Neural crest cell (in vitro differentiated cells): ENCODE results near the gene GLIPR2. TPM values are rescaled to one million over a fixed set of nuclear protein-coding genes. Genes with fewer than 3 reads are reported as not detected.
A peak's percentile ranks its signal among the peaks of the same experiment; 100 is the strongest.

Experiments used
- DNase-seq: peaks from one replicate; pipeline ENCODE4 v3.0.0; 2021; ENCODE audit warnings: low read depth, mixed read lengths, low spot score
- H3K27ac Mint-ChIP-seq: one replicate; pipeline ENCODE4 v1.8.0; 2021; ENCODE audit warnings: mild to moderate bottlenecking, mixed read lengths; ENCODE audit not compliant: unreplicated experiment
- H3K27me3 Mint-ChIP-seq: 2 replicates; pipeline ENCODE4 v1.8.0; 2021; ENCODE audit warnings: low read depth, mild to moderate bottlenecking, mixed read lengths
- H3K36me3 Mint-ChIP-seq: 2 replicates; pipeline ENCODE4 v1.8.0; 2021; ENCODE audit warnings: low read depth, mild to moderate bottlenecking, mixed read lengths
- H3K4me1 Mint-ChIP-seq: 2 replicates; pipeline ENCODE4 v1.8.0; 2021; ENCODE audit warnings: mixed read lengths
- H3K4me3 Mint-ChIP-seq: one replicate; pipeline ENCODE4 v1.8.0; 2021; ENCODE audit warnings: mild to moderate bottlenecking, mixed read lengths
- H3K9me3 Mint-ChIP-seq: 2 replicates; pipeline ENCODE4 v1.8.0; 2021; ENCODE audit warnings: mixed read lengths
- CTCF ChIP-seq: fragments of 200-600 bp; sonication (generic); conservative IDR thresholded peaks from 2 replicates; pipeline ENCODE4 v1.5.0; 2021; ENCODE audit warnings: antibody characterized with exemption, mild to moderate bottlenecking
- total RNA-seq: library from RNA; stranded (reverse); gene quantifications from 2 replicates; pipeline ENCODE4 v1.2.1, GENCODE V29; 2021

Gene GLIPR2
- total RNA-seq, 1 donor from 2014 or later = 24.2 TPM

GRCh38 chr9:36137392-36138004 is 965 bp downstream of the GLIPR2 start:
- Mint-ChIP-seq H3K9me3 (no peaks in the 10 kb centered on the region), H3K27me3 (peaks cover 51% of the 10 kb centered on the region), H3K4me1 (peaks cover 14% of the 10 kb centered on the region), H3K4me3 (peak overlapping the region; percentile 95), H3K27ac (peak overlapping the region; percentile 89), H3K36me3 (no peaks in the 10 kb centered on the region)
- no peak for DNase-seq
- TF ChIP-seq CTCF = no peak

- H3K4me3 Mint-ChIP-seq = peak overlapping the region; percentile 95
- no peak for TF ChIP-seq CTCF
- no peaks in the 10 kb centered on the region for H3K9me3 Mint-ChIP-seq
- H3K4me1 Mint-ChIP-seq = peaks cover 14% of the 10 kb centered on the region
- no peak overlapping the region for H3K27ac Mint-ChIP-seq
- DNase-seq = no peak
- peaks cover 45% of the 10 kb centered on the region for H3K27me3 Mint-ChIP-seq
- no peaks in the 10 kb centered on the region for H3K36me3 Mint-ChIP-seq
Measured at GRCh38 chr9:36138496-36138895, 2.0 kb downstream of the GLIPR2 start.

GRCh38 chr9:36138901-36139300 is 2.4 kb downstream of the GLIPR2 start:
- Mint-ChIP-seq H3K27me3 (peaks cover 41% of the 10 kb centered on the region), H3K4me3 (peak overlapping the region; percentile 95), H3K4me1 (peaks cover 14% of the 10 kb centered on the region), H3K9me3 (no peaks in the 10 kb centered on the region), H3K36me3 (no peaks in the 10 kb centered on the region), H3K27ac (no peak overlapping the region)
- no peak for DNase-seq
- no peak for TF ChIP-seq CTCF

GRCh38 chr9:36140086-36141084 is 3.9 kb downstream of the GLIPR2 start:
- no peak for DNase-seq
- Mint-ChIP-seq H3K9me3 (peaks cover 2% of the 10 kb centered on the region), H3K27me3 (peaks cover 26% of the 10 kb centered on the region)

GRCh38 chr9:36141288-36141687 is 4.8 kb downstream of the GLIPR2 start:
- Mint-ChIP-seq H3K4me1 (peaks cover 15% of the 10 kb centered on the region), H3K36me3 (peaks cover 14% of the 10 kb centered on the region), H3K9me3 (peaks cover 9% of the 10 kb centered on the region), H3K4me3 (no peak overlapping the region), H3K27me3 (peaks cover 18% of the 10 kb centered on the region), H3K27ac (no peak overlapping the region)
- no peak for DNase-seq
- no peak for TF ChIP-seq CTCF

More at GRCh38 chr9:36140086-36141084, 3.9 kb downstream of the GLIPR2 start:
- peak overlapping the region; percentile 62 for H3K4me3 Mint-ChIP-seq
- peaks cover 6% of the 10 kb centered on the region for H3K36me3 Mint-ChIP-seq
- peaks cover 15% of the 10 kb centered on the region for H3K4me1 Mint-ChIP-seq
- peak overlapping the region; percentile 3 for H3K27ac Mint-ChIP-seq
- TF ChIP-seq CTCF = no peak
